H1 (cell line): Measurements from ENCODE around the gene WFDC1. TPM values are rescaled to one million over a fixed set of nuclear protein-coding genes. Genes with fewer than 3 reads are reported as not detected.

Experiments
- SUZ12 ChIP-seq: fragments of 200-600 bp; sonication (generic); IDR thresholded peaks from 2 replicates; pipeline ENCODE4 v1.6.1; 2012; ENCODE audit warnings: mild to moderate bottlenecking, inconsistent platforms, low read length, moderate library complexity, mixed read lengths
- polyA plus RNA-seq, 7 experiments: library from polyadenylated mRNA; depleted of rRNA in 3 of 7; stranded (reverse) in 5 of 7; unstranded in 2 of 7; fragments of >200 nt in 5 of 7; fragments of 200-250 nt in 2 of 7; gene quantifications; 1 replicate in 5 of 7; 2 replicates in 1 of 7; 4 replicates in 1 of 7; pipeline versions ENCODE4 v1.2.1 to v1.2.3, GENCODE V29; 2011 to 2013; ENCODE audit warnings: missing spikeins in 2 of 7, mixed read lengths in 2 of 7
- total RNA-seq: library from RNA; stranded (reverse); fragmentation: NEBNext Ultra II Directional; extraction: Animal tissue kit (Norgen Biotek cat#: 25700); gene quantifications from 2 replicates; pipeline ENCODE4 v1.2.1, GENCODE V29; 2021

The WFDC1 gene
- total and polyA plus RNA-seq, 2 of the 8 experiments (the other 6 are each of a cell fraction or from before 2014, with no cell fraction given) = 0.70 to 1.1 TPM

DNA sequence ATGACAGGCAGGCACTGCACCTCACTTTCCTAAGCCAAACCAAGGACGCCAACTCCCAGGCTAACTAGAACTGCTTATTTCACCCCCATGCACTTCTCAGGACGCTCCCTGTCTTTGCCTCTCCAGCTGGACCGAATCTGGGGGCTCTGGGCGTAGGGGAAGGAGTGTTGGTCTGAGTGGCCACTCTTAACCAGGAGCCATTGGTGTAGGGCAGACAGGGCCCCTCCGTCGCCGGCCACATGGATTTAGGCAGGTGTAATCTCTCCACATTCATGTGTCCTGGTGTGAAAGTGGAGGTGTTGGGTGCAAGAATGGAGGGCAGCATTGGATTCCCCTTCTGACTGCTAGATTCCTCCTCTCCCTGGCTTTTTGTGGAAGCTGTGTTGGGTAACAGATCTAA, 83.4 kb downstream of the WFDC1 start (continued):
- TF ChIP-seq SUZ12 = no peak
